Activated CD4-positive, alpha-beta T cell treated with anti-CD3 and anti-CD28 coated beads, Interleukin-2, amount 50 U/mL, for 16 hours (primary cell): ENCODE results near the gene TEAD3.

Experiments
- DNase-seq: peaks from one replicate; pipeline ENCODE4 v3.0.0-alpha.2; 2020

The TEAD3 gene

GRCh38 chr6:35512006-35512405 is 15.1 kb upstream of the TEAD3 start:
- DNase-seq: no peak

- no peak for DNase-seq
Measured at GRCh38 chr6:35511562-35511941, 14.7 kb upstream of the TEAD3 start.

- no peak for DNase-seq
Measured at GRCh38 chr6:35510916-35511561, 14.2 kb upstream of the TEAD3 start.

GRCh38 chr6:35508542-35508941 is 11.7 kb upstream of the TEAD3 start:
- DNase-seq: no peak

GRCh38 chr6:35508027-35508426 is 11.1 kb upstream of the TEAD3 start:
- no peak for DNase-seq

- DNase-seq: no peak
Measured at GRCh38 chr6:35507221-35507620, 10.3 kb upstream of the TEAD3 start.

- no peak for DNase-seq
Measured at GRCh38 chr6:35506536-35506935, 9.7 kb upstream of the TEAD3 start.

- DNase-seq: no peak
Measured at GRCh38 chr6:35505999-35506412, 9.1 kb upstream of the TEAD3 start.

- no peak for DNase-seq
Measured at GRCh38 chr6:35503534-35503933, 6.7 kb upstream of the TEAD3 start.

- DNase-seq: no peak
Measured at GRCh38 chr6:35501784-35502183, 4.9 kb upstream of the TEAD3 start.

GRCh38 chr6:35500782-35501181 is 3.9 kb upstream of the TEAD3 start:
- DNase-seq: no peak

- no peak for DNase-seq
Measured at GRCh38 chr6:35499372-35499771, 2.5 kb upstream of the TEAD3 start.

- no peak for DNase-seq
Measured at GRCh38 chr6:35498422-35499067, 1.7 kb upstream of the TEAD3 start.

- DNase-seq: no peak
Measured at GRCh38 chr6:35497571-35498421, 917 bp upstream of the TEAD3 start.

- no peak for DNase-seq
Measured at GRCh38 chr6:35496036-35496840, 641 bp downstream of the TEAD3 start.

- no peak for DNase-seq
Measured at GRCh38 chr6:35495258-35496035, 1.4 kb downstream of the TEAD3 start.

GRCh38 chr6:35494161-35494563 is 2.7 kb downstream of the TEAD3 start:
- no peak for DNase-seq

GRCh38 chr6:35493307-35493983 is 3.4 kb downstream of the TEAD3 start:
- DNase-seq: no peak

- DNase-seq: no peak
Measured at GRCh38 chr6:35492974-35493284, 4.0 kb downstream of the TEAD3 start.

GRCh38 chr6:35492258-35492973 is 4.5 kb downstream of the TEAD3 start:
- no peak for DNase-seq

- no peak for DNase-seq
Measured at GRCh38 chr6:35491558-35492257, 5.2 kb downstream of the TEAD3 start.
